ENCODE data around the gene HPCAL1. TPM values are rescaled to one million over a fixed set of nuclear protein-coding genes. Genes with fewer than 3 reads are reported as not detected.

The HPCAL1 gene
- total RNA-seq, 1 experiment from 2014 or later = 312 TPM

GRCh38 chr2:10356439-10356811, 53.7 kb downstream of the HPCAL1 start:
- H3K9me3 ChIP-seq (ENCODE audit: low read length) = no peaks in the 10 kb centered on the region
- H3K36me3 ChIP-seq (ENCODE audit: low read depth, low read length) = peaks cover 25% of the 10 kb centered on the region
- peaks cover 5% of the 10 kb centered on the region; the same call in 1 of the 2 replicates for H3K4me1 ChIP-seq (ENCODE audit: insufficient read depth, low read length)
- BruUV-seq (replicated peaks) = no TSS peak
- H3K4me3 ChIP-seq (ENCODE audit: low read length) = no peak overlapping the region
- no peaks in the 10 kb centered on the region for H3K27me3 ChIP-seq (ENCODE audit: low read length)
- H3K79me2 ChIP-seq (ENCODE audit: low read length) = peaks cover 98% of the 10 kb centered on the region
- H4K20me1 ChIP-seq (ENCODE audit: low read length) = peaks cover 35% of the 10 kb centered on the region
- TF ChIP-seq EZH2 (IDR thresholded peaks at IDR 0.05; ENCODE audit: low read length, unreplicated experiment) (no peak), CTCF (conservative IDR thresholded peaks at IDR 0.05; ENCODE audit: low read depth, low read length) (no peak), EZH2phosphoT487 (IDR thresholded peaks at IDR 0.05; ENCODE audit: borderline replicate concordance, low read length) (no peak)
- H2AFZ ChIP-seq (ENCODE audit: low read length) = no peak overlapping the region
- POLR2A ChIA-PET (ENCODE audit: unreplicated experiment) = no interaction called here
- no peak overlapping the region for H3K27ac ChIP-seq (ENCODE audit: low read length)
- no peak for ATAC-seq
- DNase-seq = no peak
- H3K9ac ChIP-seq (ENCODE audit: low read length) = no peak overlapping the region
- intact Hi-C loops (cut with micrococcal nuclease) = no loop called here
- CTCF ChIA-PET = no interaction called here
- H3K9me2 ChIP-seq (replicated peaks; ENCODE audit: low read length) = no peaks in the 10 kb centered on the region
- no peak overlapping the region for H3K4me2 ChIP-seq (ENCODE audit: low read length)
- H3F3A ChIP-seq (ENCODE audit: low read length, unreplicated experiment) = no peaks in the 10 kb centered on the region

- DNase-seq (no peak), ATAC-seq (no peak)
- Histone ChIP-seq H3K36me3 (ENCODE audit: low read depth, low read length) (peaks cover 29% of the 10 kb centered on the region), H3K9me2 (replicated peaks; ENCODE audit: low read length) (no peaks in the 10 kb centered on the region), H4K20me1 (ENCODE audit: low read length) (peaks cover 29% of the 10 kb centered on the region), H3K4me3 (ENCODE audit: low read length) (no peak overlapping the region), H3K9me3 (ENCODE audit: low read length) (no peaks in the 10 kb centered on the region), H3K4me1 (ENCODE audit: insufficient read depth, low read length) (peaks cover 5% of the 10 kb centered on the region; the same call in 1 of the 2 replicates), H3K79me2 (ENCODE audit: low read length) (peaks cover 98% of the 10 kb centered on the region), H3K9ac (ENCODE audit: low read length) (no peak overlapping the region), H3F3A (ENCODE audit: low read length, unreplicated experiment) (no peaks in the 10 kb centered on the region), H2AFZ (ENCODE audit: low read length) (no peak overlapping the region), H3K4me2 (ENCODE audit: low read length) (no peak overlapping the region), H3K27ac (ENCODE audit: low read length) (no peak overlapping the region), H3K27me3 (ENCODE audit: low read length) (no peaks in the 10 kb centered on the region)
- TF ChIP-seq EZH2phosphoT487 (IDR thresholded peaks at IDR 0.05; ENCODE audit: borderline replicate concordance, low read length) = no peak
- TF ChIP-seq EZH2 (IDR thresholded peaks at IDR 0.05; ENCODE audit: low read length, unreplicated experiment) = no peak
- no peak for TF ChIP-seq CTCF (conservative IDR thresholded peaks at IDR 0.05; ENCODE audit: low read depth, low read length)
- POLR2A ChIA-PET (ENCODE audit: unreplicated experiment) = no interaction called here
- intact Hi-C loops (cut with micrococcal nuclease) = no loop called here
- CTCF ChIA-PET = no interaction called here
- BruUV-seq (replicated peaks) = no TSS peak
Observed at GRCh38 chr2:10357193-10358169, 54.8 kb downstream of the HPCAL1 start.

GRCh38 chr2:10359246-10359645, 56.5 kb downstream of the HPCAL1 start:
- peaks cover 27% of the 10 kb centered on the region for H3K36me3 ChIP-seq (ENCODE audit: low read depth, low read length)
- ChIA-PET CTCF (no interaction called here), POLR2A (ENCODE audit: unreplicated experiment) (no interaction called here)
- no peak for DNase-seq
- H3K9me3 ChIP-seq (ENCODE audit: low read length) = no peaks in the 10 kb centered on the region
- no peaks in the 10 kb centered on the region for H3K9me2 ChIP-seq (replicated peaks; ENCODE audit: low read length)
- H3K9ac ChIP-seq (ENCODE audit: low read length) = no peak overlapping the region
- peaks cover 98% of the 10 kb centered on the region for H3K79me2 ChIP-seq (ENCODE audit: low read length)
- H3K4me3 ChIP-seq (ENCODE audit: low read length) = no peak overlapping the region
- H3F3A ChIP-seq (ENCODE audit: low read length, unreplicated experiment) = no peaks in the 10 kb centered on the region
- no peaks in the 10 kb centered on the region for H3K27me3 ChIP-seq (ENCODE audit: low read length)
- intact Hi-C loops (cut with micrococcal nuclease) = no loop called here
- H3K4me1 ChIP-seq (ENCODE audit: insufficient read depth, low read length) = peaks cover 5% of the 10 kb centered on the region; the same call in 1 of the 2 replicates
- peaks cover 34% of the 10 kb centered on the region for H4K20me1 ChIP-seq (ENCODE audit: low read length)
- ATAC-seq = no peak
- H2AFZ ChIP-seq (ENCODE audit: low read length) = no peak overlapping the region
- no peak overlapping the region for H3K27ac ChIP-seq (ENCODE audit: low read length)
- BruUV-seq (replicated peaks) = no TSS peak
- TF ChIP-seq CTCF (conservative IDR thresholded peaks at IDR 0.05; ENCODE audit: low read depth, low read length) (no peak), EZH2phosphoT487 (IDR thresholded peaks at IDR 0.05; ENCODE audit: borderline replicate concordance, low read length) (no peak), EZH2 (IDR thresholded peaks at IDR 0.05; ENCODE audit: low read length, unreplicated experiment) (no peak)
- no peak overlapping the region for H3K4me2 ChIP-seq (ENCODE audit: low read length)
